Coronary artery (tissue), 2 donors: ENCODE results near the gene CD3E.

Source experiments
- DNase-seq: peaks from one replicate; pipeline ENCODE4 v3.0.0-alpha.2; 2017; ENCODE audit warnings: low spot score
- H3K27ac ChIP-seq, 2 donors: fragments of 200-600 bp; sonication (generic); one replicate each; pipeline ENCODE4 v1.5.1; 2016 to 2019
- H3K4me3 ChIP-seq: fragments of 200-600 bp; sonication (generic); 2 replicates; pipeline ENCODE4 v1.5.1; 2016; ENCODE audit warnings: mild to moderate bottlenecking, moderate library complexity
- CTCF ChIP-seq: fragments of 200-600 bp; sonication (generic); IDR thresholded peaks from one replicate; pipeline ENCODE4 v1.5.1; 2019; ENCODE audit warnings: antibody characterized with exemption

The CD3E gene

GRCh38 chr11:118289401-118289800 lies 15.1 kb upstream of the CD3E start:
- TF ChIP-seq CTCF, result no peak

DNA sequence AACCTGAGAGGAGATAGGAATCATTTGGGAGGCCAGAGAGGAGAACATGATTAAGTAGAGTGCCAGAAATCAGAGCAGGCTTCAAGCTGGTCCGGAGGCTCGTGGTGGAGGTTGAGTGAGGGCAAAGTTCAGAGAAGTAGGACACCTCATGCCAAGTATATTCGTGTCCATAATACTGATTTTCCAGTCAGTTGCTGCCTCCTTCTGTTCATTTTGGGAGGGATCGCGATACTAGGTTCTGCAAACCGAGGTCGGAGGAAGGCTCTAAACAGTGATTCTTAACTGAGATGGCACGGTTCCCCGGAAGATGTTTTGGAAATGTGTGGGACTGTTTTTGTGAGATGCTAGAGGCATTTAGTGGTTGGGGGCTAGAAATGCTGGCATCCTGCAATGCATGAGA lies 13.6 kb upstream of the CD3E start:
- DNase-seq, result no peak
- TF ChIP-seq CTCF, result no peak
- Histone ChIP-seq H3K4me3 (no peak overlapping the region), H3K27ac (no peak overlapping the region)

More at GRCh38 chr11:118289401-118289800, 15.1 kb upstream of the CD3E start:
- no peak overlapping the region for H3K4me3 ChIP-seq
- H3K27ac ChIP-seq, result no peak overlapping the region
- no peak for DNase-seq

GRCh38 chr11:118291477-118292135 lies 12.9 kb upstream of the CD3E start:
- no peak overlapping the region for H3K27ac ChIP-seq
- H3K4me3 ChIP-seq, result no peak overlapping the region
- no peak for TF ChIP-seq CTCF
- no peak for DNase-seq

DNA sequence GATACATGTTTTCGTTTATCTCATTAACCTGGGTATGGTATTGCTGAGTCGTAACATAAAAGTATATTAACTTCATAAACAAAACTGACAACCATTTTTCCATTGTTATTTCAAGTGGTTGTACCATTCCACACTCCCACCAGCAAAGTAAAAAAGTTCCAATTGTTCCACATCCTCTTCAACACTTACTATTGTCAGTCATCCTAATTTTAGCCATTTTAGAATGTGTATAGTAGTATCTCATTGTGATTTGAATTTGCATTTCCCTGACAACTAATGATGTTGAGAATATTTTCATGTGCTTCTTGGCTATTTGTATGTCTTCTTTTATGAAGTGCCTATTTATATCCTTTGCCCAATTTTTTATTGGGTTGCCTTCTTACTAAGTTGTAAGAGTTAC lies 10.5 kb upstream of the CD3E start:
- no peak for DNase-seq
- TF ChIP-seq CTCF, result no peak
- Histone ChIP-seq H3K4me3 (no peak overlapping the region), H3K27ac (no peak overlapping the region)

DNA sequence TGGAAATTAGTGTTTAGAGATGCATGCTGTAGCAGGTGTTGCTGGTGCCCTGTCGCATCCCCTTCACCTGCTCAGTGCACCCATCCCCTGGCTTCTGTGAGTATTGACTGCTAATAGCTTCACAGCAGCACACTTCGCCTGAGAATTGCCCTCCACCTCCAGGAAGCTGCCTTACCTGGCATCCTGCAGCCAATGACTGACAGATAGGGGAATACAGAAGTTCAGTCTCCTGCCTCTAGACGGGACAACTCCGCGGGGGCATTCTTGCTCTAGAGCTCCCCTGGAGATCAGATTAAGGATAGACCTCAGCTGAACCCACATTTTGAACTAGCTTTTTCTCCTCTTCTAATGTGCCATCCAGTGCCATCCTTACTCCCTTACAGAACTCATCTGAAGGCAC lies 9.3 kb upstream of the CD3E start:
- DNase-seq, result no peak
- Histone ChIP-seq H3K27ac (no peak overlapping the region), H3K4me3 (no peak overlapping the region)
- TF ChIP-seq CTCF, result no peak

DNA sequence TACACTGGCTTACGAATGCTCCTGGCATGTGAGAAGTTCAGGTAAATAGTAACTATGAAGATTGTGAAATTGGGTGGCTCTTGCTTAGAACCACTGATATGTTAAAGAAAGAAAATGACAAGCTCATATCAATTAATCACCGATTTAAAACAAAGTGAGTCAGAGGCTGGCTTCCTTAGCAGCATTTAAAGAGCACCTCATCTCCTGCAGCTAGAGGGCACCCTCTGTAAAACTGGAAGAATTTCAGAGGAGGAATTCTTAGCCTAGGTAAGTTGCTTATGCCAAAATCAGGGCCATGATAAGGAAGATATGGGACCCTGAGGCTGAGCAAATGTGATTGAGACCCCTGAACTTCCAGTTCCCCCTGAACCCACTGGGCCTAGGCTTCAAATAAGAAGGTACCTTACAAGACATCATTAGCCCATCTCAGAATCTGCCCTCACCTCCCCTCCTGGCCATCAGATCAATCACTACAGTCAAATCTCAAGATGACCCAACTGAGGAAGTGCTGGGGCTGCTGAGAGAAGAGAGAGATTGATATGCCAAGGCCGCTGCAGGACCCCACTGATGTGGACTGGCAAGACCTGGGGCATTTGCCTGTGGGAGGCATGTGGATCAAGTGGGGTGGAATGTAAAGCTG lies 8.6 kb upstream of the CD3E start:
- no peak for DNase-seq

More for the DNA sequence above, 8.6 kb upstream of the CD3E start:
- Histone ChIP-seq H3K4me3 (no peak overlapping the region), H3K27ac (no peak overlapping the region)
- TF ChIP-seq CTCF, result no peak
